GM18502 (cell line): ENCODE measurements around the gene PLEKHG4B.

Source experiments
- ATAC-seq: cut with Tn5 transposase; IDR thresholded peaks from one replicate; pipeline ENCODE4 v1.9.1; 2021; ENCODE audit warnings: mild to moderate bottlenecking; ENCODE audit not compliant: unreplicated experiment, poor library complexity

PLEKHG4B gene

DNA sequence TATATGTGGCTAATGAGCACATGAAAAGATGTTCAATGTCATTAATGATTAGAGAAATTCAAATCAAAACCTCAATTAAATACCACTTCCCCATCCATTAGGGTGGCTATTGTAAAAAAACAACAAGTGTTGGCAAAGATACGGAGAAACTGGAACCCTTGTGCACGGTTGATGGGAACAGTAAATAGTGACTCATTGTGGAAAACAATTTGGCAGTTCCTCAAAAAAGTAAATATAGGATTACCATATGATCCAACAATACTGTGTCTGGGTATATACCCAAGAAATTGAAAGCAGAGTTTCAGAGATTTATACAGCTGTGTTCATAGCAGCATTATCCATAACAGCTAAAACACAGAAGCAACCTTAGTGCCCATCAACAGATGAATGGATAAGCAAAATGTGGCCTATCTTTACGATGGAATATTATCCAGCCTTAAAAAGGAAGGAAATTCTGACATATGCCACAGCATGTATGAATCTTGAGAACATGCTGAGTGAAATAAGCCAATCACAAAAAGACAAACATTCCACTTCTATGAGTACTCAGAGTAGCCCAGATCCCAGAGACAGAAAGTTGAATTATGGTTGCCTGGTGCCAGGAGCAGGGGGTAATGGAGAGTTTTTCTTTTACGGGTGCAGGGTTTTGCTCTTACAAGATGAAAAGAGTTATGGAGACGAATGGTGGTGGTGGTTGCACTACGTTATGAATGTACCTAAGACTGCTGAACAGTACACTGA is 57.9 kb downstream of the PLEKHG4B start:
- no peak for ATAC-seq

DNA sequence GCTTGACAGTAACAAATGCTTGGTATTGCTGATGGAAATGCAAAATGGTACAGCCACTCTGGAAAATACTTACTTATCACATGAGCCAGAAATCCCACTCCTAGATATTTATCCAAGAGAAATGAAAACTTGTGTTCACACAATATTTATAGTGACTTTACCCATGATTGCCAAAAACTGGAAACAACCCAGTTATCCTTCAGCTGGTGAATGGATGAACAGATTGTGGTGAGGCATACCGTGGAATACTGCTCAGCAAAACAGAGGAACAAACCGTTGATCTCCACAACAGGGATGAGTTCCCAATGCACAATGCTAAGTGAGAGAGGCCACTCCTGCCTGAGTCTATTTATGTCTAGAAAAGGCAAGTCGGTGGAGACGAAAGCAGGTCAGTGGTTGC is 58.8 kb downstream of the PLEKHG4B start:
- ATAC-seq: no peak

DNA sequence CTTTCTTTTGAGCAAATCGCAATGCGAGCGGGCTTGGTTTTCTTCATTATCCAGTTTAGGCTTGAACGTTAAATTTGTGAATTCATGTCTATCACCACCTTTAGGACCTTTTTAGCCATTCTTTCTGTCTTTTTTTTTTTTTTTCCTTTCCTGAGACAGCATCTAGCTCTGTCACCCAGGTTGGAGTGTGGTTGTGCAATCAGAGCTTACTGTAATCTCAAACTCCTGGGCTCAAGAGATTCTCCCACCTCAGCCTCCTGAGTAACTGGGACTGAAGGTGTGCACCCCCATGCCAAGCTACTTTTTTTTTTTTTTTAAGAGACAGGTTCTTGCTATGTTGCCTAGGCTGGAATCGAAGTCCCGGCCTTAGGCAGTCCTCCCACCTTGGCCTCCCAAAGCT is 60.1 kb downstream of the PLEKHG4B start:
- no peak for ATAC-seq

DNA sequence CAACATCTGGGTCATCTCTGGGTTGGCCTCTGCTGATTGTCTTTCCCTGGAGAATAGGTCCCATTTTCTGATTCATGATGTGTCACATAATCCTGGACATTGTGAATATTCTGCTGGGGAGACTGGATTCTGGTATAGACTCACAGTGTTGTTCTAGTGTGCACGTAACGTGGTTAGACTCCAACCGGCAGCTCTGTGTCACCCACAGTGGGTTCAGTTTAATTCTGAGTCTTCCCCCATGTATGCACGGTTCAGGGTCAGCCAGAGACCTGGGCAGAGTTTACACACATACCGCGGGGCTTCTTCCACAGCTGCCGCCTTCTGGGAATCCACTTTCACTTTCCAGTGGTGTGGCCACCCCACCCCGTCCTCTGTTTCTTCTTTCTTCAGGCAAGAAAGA is 61.3 kb downstream of the PLEKHG4B start:
- no peak for ATAC-seq

DNA sequence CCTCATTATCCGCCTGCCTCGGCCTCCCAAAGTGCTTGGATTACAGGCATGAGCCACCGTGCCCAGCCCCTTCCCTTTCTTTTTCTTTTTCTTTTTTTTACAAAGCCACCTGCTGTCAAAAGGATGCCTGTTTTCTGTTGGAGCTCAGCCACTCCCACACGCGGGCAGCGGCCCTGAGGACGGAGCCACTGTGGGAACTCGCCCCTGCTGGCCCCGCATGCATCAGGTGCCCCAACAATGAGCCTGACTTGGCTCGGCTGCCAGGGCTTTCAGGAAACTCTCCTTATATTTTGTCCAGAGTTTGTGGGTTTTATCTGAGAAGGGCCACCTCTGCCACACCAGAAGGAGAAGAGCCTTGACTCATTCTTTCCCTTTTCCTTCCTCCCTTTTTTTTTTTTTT is 62.3 kb downstream of the PLEKHG4B start:
- ATAC-seq: no peak

DNA sequence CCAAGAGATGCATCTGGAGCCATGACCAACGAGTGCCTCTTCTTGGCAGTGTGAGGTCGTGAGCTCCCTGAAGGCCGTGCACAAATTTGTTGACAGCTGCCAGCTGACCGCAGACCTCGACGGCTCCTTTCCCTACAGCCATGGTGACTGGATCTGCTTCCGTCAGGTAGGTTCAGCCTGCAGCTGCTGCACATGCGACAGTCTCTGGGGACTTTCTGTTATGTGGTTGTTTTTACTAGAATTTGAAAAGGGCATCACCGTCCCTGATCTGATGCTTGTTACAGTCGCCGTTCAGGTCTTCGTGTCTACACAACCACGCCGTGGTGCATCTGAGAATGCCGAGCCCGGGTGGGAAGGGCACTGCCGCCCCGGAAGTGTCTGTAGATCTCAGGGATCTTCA is 62.9 kb downstream of the PLEKHG4B start:
- ATAC-seq: no peak

DNA sequence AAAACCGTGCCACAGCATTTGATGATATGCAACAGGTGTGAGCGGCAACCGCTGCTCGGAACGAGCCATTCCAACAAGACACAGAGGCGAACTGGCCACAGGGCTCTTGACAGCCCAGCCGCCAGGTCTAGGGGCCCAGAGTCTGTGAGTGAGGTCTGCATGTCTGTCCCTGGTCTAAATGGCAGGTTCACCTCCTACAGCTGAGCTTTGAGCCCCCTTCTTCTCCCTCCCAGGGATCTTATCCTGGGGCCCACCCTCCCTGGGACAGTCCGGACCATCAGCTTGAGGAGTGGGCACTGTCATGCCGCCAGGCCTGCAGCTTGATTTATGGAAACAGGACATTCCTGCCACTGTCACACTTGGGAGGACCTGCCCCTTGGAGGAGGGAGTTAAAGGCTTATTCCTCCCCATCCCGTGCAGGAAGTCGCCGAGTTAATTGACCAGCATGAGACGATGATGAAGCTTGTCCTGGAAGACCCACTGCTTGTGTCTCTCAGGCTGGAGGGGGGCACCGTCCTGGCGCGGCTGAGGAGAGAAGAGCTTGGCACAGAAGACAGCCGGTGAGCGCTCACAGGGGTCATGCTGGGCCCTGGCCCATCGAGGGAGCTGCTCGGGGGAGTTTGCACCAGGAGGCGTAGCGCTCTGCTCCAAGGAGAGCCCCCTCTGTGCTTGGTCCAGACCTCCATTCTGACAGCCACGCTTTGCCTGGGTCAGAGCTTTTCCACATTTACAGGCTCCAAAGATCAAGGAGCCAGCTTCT is 63.9 kb downstream of the PLEKHG4B start:
- ATAC-seq: no peak

DNA sequence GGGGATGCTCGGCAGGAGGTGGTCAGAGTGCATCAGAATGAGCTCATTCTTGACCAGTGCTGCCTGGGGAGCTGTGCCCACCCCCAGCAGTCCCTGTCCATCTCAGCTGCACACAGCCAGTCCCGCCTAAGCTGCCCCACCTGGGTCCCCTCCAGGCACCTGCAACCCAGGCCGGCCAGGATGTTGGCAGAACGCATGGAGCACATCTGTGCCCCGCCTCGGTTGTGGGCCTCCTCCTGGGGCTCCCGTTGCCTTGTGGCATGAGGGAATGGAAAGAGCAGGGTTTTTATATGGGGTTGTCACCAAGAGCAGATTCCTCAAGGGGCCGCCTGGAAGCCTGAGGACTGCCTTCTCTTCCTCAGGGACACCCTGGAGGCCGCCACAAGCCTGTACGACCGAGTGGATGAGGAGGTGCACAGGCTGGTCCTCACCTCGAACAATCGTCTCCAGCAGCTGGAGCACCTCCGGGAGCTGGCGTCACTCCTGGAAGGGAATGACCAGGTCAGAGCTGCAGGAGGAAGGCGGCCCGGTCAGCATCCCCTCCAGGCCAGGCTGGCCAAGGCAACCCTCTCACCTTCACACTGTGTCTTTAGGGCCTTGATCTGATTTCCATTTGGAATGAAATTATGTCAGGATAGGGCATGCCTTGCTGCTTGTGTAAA is 64.6 kb downstream of the PLEKHG4B start:
- no peak for ATAC-seq

DNA sequence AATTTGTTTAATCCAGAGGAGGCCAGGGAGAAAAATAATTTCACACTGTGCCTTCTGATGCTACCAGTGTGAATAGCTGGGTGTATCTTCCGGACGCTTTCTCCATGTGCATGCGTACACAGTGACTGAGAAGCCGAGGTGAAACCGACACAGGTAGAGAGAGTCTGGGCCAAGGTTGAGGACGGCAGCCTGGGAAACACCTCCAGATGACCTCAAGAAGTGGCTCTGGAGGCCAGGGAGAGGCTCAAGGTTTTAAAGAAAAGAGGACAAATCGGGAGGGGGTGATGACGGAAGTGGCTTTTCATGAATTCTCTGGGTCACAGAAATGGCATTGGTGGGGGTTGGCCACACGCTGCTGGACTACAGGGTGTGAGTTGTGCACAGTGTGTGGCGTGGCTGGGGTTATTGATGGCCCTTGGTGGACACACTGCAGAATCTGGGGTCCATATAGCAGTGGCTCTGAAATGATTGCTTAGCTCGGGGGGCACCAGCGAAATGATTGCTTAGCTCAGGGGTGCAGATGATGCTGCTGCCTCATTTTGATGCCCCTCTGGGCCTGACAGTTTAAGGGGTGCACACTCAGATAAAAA is 65.3 kb downstream of the PLEKHG4B start:
- ATAC-seq: no peak

DNA sequence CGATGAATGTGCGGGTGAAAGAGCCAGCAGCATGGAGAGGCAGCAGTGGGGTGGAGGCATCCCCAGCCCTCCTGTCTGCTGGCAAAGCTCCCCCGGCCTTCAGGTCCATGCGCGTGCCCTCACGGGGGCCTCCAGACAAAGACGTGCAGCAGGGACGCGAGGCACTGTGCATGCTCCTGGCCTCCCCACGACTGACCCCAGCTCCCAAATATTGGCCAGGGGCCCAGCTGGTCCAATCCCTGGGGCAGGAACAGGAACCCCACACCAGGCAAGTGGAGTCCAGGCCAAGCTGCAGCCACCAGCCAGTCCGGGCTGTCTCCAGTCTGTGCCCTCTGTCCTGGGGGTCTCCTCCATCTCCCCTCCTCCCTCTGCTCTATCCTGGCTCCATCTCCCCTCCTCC is 65.8 kb downstream of the PLEKHG4B start:
- no peak for ATAC-seq

DNA sequence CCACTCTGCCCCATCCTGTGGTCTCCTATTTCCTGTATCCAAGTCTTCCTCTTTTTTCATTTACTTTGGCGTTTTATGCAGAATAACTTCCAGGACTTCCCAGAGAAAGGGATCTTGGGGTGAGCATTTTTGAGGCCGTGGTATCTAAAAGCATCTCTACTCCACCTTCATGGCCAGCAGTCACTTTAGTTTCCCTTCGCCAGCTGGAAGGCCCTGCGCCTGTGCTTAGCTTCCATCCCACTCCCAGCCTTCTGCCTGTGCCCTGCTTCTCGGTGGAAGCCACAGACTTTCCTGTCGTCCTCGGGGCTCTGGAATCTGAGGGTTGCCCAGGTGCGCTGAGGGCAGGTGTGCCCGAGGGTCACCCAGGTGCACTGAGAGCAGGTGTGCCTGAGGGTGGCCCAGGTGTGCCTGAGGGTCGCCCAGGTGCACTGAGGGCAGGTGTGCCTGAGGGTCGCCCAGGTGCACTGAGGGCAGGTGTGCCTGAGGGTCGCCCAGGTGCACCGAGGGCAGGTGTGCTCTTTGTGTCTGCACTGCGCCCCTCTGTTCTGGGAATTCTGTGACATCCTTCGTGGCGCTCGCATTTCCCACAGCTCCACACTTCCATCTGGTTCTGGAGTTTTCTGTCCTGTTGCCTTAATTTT is 67.0 kb downstream of the PLEKHG4B start:
- no peak for ATAC-seq

DNA sequence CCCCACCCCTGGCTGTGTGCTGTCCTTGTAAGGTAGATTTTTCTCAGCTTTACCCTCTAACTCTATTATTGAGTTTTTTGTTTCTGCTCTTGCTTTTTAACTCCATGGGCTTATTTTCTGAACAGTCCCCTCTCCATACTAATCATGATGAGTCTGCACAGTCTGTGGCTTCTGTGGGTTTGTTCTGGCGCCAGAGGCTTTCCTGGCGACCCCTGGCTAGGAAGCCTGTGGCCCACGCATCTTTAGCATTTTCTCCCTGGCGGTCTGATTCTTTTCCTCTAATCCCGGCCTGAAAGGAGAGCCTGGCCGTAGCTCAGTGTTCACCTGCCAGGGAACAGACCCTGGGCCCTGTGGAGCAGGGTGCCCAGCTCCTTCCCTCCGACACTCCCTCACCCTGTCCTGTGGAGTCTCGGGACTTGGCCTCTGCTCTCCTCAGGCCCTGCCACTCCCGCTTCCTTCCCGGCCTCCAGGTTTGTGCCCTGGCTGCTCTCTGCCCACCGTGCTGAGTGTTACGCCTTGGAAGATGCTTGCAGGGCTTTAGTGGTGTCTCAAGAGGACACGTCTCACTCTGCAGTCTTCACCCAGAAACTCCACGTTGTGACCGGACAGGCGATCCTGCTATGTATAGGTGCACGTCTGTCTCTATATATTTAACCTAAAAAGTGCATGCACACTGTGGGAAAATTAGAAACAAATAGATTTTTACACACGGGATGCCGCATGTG is 67.6 kb downstream of the PLEKHG4B start:
- ATAC-seq: no peak

DNA sequence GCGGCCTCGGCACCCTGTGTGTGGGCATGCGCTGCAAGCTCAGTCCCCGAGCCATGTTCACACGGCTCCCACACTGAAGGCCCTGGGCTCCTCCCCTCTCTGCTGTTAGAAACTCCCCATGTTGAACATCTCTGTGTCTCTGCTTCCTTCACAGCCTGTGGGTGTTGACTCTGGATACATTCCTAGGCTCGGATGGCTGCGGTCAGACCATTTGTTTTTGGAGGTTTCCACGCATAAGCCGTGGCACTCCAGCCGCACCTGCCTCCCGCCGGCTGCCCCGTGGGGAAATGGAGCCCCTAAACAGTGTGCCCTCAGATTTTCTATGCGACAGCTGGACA is 68.2 kb downstream of the PLEKHG4B start:
- no peak for ATAC-seq

DNA sequence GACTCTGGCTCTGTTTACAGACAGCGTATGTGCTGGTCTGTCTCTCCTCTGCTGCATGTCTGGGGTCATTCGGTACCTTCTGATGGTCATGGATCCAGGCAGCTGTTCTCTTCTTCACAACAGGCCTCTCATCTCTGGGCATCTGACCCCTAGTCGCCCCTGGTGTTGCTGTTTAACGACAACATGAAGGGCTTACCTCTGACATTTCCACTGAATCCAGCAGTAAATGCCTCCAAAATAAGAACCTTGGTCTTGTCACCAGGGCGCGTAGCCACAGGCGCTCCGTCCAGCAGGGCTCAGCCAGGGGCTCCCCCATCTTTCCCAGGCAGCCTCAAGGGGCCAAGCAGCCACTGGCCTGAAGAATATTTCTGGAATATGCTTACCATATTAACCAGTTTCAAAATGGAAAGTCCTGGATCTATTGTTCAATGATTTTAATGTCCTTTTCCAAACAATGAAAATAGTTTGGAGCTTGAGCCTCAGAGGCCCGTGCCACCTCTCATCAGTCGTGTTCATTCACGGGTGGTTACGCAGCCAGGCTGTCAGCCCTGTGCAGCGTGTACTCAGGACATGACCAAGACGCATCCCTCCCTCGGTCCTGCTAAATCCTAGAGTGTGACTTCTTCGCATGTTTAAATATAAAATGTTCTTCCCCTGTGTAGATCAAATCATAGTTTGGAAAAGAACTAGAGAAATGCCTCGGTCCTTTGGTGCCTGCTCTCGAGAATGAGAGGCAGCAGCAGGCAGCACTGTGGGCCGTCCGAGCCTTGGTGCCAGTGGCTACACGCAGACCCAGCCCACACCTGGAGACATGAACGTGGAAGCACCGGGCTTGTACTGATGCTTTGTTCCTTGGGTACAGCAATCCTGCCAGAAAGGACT is 69.2 kb downstream of the PLEKHG4B start:
- ATAC-seq: no peak

DNA sequence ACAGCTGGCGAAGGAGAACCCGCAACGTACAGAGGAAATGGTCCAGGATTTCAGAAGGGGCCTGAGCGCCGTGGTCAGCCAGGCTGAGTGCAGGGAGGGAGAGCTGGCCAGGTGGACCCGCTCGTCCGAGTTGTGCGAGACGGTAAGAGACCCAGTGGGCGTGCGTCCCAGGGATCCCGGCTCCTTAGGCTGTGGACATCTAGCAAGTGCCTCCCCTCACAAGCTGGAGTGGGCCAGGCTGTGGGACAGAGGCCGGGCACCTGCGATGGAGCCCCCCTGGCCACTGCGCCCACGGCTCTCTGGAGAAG is 69.8 kb downstream of the PLEKHG4B start:
- ATAC-seq: no peak

DNA sequence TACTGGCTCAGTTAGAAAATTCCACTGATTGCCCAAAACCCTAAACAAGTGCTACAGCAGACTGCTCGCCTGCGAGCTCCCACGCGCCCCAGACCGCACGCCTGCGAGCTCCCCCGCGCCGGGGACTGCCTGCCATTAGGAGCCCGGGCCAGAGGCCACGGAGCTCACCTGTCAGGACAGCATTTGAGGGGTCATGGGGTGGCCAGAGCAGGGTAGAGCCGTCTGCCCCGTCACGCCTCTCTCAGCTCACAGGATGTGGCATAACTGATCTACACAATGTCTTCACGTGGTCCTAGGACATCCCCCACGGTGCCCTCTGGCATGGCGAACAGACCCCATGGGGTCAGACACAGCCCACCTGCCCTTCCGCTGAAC is 70.2 kb downstream of the PLEKHG4B start:
- no peak for ATAC-seq

DNA sequence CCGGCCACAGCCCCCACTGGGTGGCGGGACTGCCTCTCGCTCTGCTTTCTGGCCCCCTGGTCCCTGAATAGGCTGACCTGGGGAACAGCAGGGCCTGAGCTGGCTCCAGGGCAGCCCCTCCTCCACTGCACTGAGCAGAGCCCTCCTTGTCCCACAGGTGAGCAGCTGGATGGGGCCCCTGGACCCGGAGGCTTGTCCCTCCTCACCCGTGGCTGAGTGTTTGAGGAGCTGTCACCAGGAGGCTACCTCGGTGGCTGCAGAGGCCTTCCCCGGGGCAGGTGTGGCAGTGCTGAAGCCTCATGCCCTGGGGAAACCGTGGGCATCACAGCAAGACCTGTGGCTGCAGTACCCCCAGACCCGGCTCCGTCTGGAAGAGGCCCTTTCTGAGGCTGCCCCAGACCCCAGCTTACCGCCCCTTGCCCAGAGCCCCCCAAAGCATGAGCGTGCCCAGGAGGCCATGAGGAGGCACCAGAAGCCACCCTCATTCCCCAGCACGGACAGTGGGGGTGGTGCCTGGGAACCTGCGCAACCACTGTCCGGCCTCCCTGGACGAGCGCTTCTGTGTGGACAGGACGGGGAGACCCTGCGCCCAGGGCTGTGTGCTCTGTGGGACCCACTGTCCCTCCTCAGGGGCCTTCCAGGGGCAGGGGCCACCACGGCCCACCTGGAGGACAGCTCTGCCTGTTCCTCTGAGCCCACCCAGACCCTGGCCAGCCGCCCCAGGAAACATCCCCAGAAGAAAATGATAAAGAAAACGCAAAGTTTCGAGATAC is 70.8 kb downstream of the PLEKHG4B start:
- ATAC-seq: no peak

DNA sequence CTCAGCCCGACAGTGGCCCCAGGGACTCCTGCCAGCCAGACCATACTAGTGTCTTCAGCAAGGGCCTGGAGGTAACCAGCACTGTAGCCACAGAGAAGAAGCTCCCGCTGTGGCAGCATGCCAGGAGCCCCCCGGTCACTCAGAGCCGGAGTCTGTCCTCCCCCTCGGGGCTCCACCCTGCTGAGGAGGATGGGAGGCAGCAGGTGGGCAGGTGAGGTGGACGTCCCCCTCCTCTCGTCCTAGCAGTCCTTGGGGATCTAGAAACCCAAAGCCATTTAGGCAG is 71.3 kb downstream of the PLEKHG4B start:
- no peak for ATAC-seq

DNA sequence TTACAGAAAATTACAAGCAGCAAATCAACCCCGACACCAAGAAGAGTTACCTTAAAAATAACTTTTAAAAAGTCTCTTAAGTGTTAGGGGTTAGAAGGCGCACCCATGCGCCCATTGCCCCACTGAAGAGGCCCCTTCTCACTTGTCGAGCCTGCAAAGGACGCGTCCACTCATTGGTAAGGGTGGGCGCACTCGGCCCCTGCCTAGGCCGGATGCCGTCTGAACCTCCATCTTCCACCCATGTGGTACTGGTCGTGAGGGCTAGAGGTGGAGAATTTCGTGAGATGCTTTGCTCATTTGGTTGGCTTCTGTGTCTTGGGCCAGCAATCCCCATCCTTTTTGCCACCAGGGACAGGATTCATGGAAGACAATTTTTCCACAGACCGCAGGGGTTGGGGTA is 71.9 kb downstream of the PLEKHG4B start:
- ATAC-seq: no peak
